Endothelial cell of umbilical vein (primary cell): ENCODE data around the gene SHISA5. TPM values are rescaled to one million over a fixed set of nuclear protein-coding genes. Genes with fewer than 3 reads are reported as not detected.

ENCODE experiments used
- BruUV-seq: library from RNA; stranded (reverse); fragments of 400-500 nt; replicated peaks from 2 replicates; lab custom pipeline; 2021; lab: Mats Ljungman, UMichigan
- CTCF ChIA-PET: fragments of 300-600, 350-600 bp; sonication (Branson Sonifier 250); formaldehyde crosslinking; loops from one replicate; lab custom pipeline; 2021; ENCODE audit warnings: antibody characterized with exemption, inconsistent platforms; lab: Charles Lee
- POLR2A ChIA-PET: fragments of 300-600, 350-600 bp; sonication (Branson Sonifier 250); formaldehyde crosslinking; loops from one replicate; lab custom pipeline; 2021; ENCODE audit warnings: antibody characterized with exemption, inconsistent platforms; lab: Charles Lee
- DNase-seq: peaks from one replicate; pipeline ENCODE4 v3.0.0-alpha.2; 2011; ENCODE audit warnings: low read depth, low spot score
- FAIRE-seq: peaks from 2 replicates; lab custom pipeline; 2011; peaks lifted over from hg19 to GRCh38; lab: Jason Lieb, UNC
- H2AFZ ChIP-seq: 2 replicates; pipeline ENCODE4 v1.6.0; 2012; ENCODE audit warnings: low read depth, low read length, control low read depth, inconsistent platforms
- H3K27ac ChIP-seq: 2 replicates; pipeline ENCODE4 v1.5.1; 2011; ENCODE audit warnings: low read depth, mild to moderate bottlenecking, control low read depth, low read length, moderate library complexity; ENCODE audit not compliant: insufficient read depth
- H3K27me3 ChIP-seq, 2 experiments: 2 replicates each; pipeline versions ENCODE4 v1.6.0 to v1.6.1; 2011; ENCODE audit warnings: low read length in 2 of 2, mixed read lengths in 1 of 2; ENCODE audit not compliant: control insufficient read depth in 2 of 2, insufficient read depth in 2 of 2
- H3K36me3 ChIP-seq, 2 experiments: 2 replicates in 1 of 2; 3 replicates in 1 of 2; pipeline ENCODE4 v1.5.1; 2011; ENCODE audit warnings: low read length in 2 of 2, mild to moderate bottlenecking in 1 of 2, moderate library complexity in 1 of 2; ENCODE audit not compliant: control insufficient read depth in 2 of 2, insufficient read depth in 2 of 2; ENCODE audit errors: extremely low read depth in 1 of 2
- H3K4me1 ChIP-seq: 3 replicates; pipeline ENCODE4 v1.5.1; 2011; ENCODE audit warnings: mild to moderate bottlenecking, low read length; ENCODE audit not compliant: control insufficient read depth, insufficient read depth; ENCODE audit errors: extremely low read depth
- H3K4me2 ChIP-seq: 2 replicates; pipeline ENCODE4 v1.6.1; 2011; ENCODE audit warnings: low read length, control low read depth, mixed read lengths; ENCODE audit not compliant: insufficient read depth
- H3K4me3 ChIP-seq, 3 experiments: fragments of 200-600 bp in 1 of 3; sonication (generic), shearing (Covaris generic) in 1 of 3; replicated peaks in 1 of 3; 2 replicates each; pipeline ENCODE4 v1.5.1; 2011 to 2016; ENCODE audit warnings: control low read depth in 3 of 3, low read length in 3 of 3, mild to moderate bottlenecking in 2 of 3, inconsistent platforms in 1 of 3, low read depth in 1 of 3, moderate library complexity in 1 of 3; ENCODE audit not compliant: insufficient read depth in 1 of 3
- H3K79me2 ChIP-seq: 2 replicates; pipeline ENCODE4 v1.6.0; 2012; ENCODE audit warnings: low read length, inconsistent platforms; ENCODE audit not compliant: control insufficient read depth, insufficient read depth
- H3K9ac ChIP-seq: replicated peaks from 2 replicates; pipeline ENCODE3; 2011; ENCODE audit warnings: low read length, control low read depth; ENCODE audit not compliant: insufficient read depth; ENCODE audit errors: extremely low read depth
- H3K9me1 ChIP-seq: replicated peaks from 3 replicates; pipeline ENCODE4 v1.6.0; 2011; ENCODE audit warnings: mild to moderate bottlenecking, low read length; ENCODE audit not compliant: control insufficient read depth, insufficient read depth; ENCODE audit errors: extremely low read depth
- H3K9me3 ChIP-seq: replicated peaks from 2 replicates; pipeline ENCODE4 v1.5.1; 2012; ENCODE audit warnings: low read length, inconsistent platforms; ENCODE audit not compliant: control insufficient read depth, insufficient read depth
- H4K20me1 ChIP-seq: replicated peaks from 2 replicates; pipeline ENCODE3; 2011; ENCODE audit warnings: mild to moderate bottlenecking, low read length; ENCODE audit not compliant: control insufficient read depth, insufficient read depth; ENCODE audit errors: extremely low read depth
- FOS ChIP-seq: IDR thresholded peaks from 2 replicates; pipeline ENCODE4 v1.6.1; 2011; ENCODE audit warnings: mild to moderate bottlenecking, low read length, moderate library complexity, borderline replicate concordance; ENCODE audit not compliant: insufficient read depth
- JUN ChIP-seq: IDR thresholded peaks from 2 replicates; pipeline ENCODE4 v1.6.1; 2011; ENCODE audit warnings: borderline replicate concordance, low read depth; ENCODE audit not compliant: insufficient read length, insufficient read depth
- MYC ChIP-seq: IDR thresholded peaks from one replicate; pipeline ENCODE4 v1.6.1; 2011; ENCODE audit warnings: mild to moderate bottlenecking, low read depth, low read length
- POLR2A ChIP-seq: IDR thresholded peaks from 2 replicates; pipeline ENCODE4 v1.6.1; 2012; ENCODE audit warnings: low read depth, mild to moderate bottlenecking, control low read depth, low read length
- POLR2AphosphoS5 ChIP-seq: IDR thresholded peaks from 2 replicates; pipeline ENCODE4 v1.6.1; 2012; ENCODE audit warnings: low read depth, mild to moderate bottlenecking, control low read depth, low read length, moderate library complexity; ENCODE audit not compliant: insufficient read depth
- dilution Hi-C: fragments of 300-500 bp; cut with MboI; formaldehyde crosslinking; loops from one replicate; pipeline ENCODE4 v1.15.0; 2019; ENCODE audit warnings: low sequenced_read_pairs; ENCODE audit not compliant: extremely low pct_ligation_motif_present
- intact Hi-C: fragments of 100-400 bp; cut with micrococcal nuclease; formaldehyde crosslinking; loops from one replicate; pipeline ENCODE4 v1.10.0; 2022
- polyA plus RNA-seq, 4 experiments: library from polyadenylated mRNA; depleted of rRNA in 3 of 4; stranded (reverse) in 3 of 4; unstranded in 1 of 4; fragments of >200 nt; gene quantifications; 2 replicates each; pipeline versions ENCODE4 v1.2.1 to v1.2.3, GENCODE V29; 2011 to 2012; ENCODE audit warnings: missing spikeins in 1 of 4
- total RNA-seq: library from RNA; stranded (reverse); gene quantifications from 2 replicates; pipeline ENCODE4 v1.2.3, GENCODE V29; 2021

Gene SHISA5
- total and polyA plus RNA-seq, 2 donors (not counting 3 experiments of a cell fraction or from before 2014, with no cell fraction given), result 205 to 320 TPM

GRCh38 chr3:48439820-48440589, 64.0 kb downstream of the SHISA5 start, which contains the start of the genes CCDC51 and TMA7:
Gene CCDC51, minus strand, starts transcription at chr3:48440119. Its CDS starts 4,991 bp downstream, at chr3:48435128.
Gene TMA7, plus strand, starts transcription at chr3:48440257. Its CDS starts 40 bp downstream, at chr3:48440297.
- peaks cover 26% of the 10 kb centered on the region for H3K79me2 ChIP-seq
- peaks cover 16% of the 10 kb centered on the region for H3K4me1 ChIP-seq
- dilution Hi-C loops, result no loop called here
- intact Hi-C loops, result loop anchor here (1.0 to 2.0 kb wide), 3 partner anchors 25 to 109 kb away; partner anchors contain the start of gene SHISA5
- peak within 1 kb of the TSS; percentile 79 for H3K27ac ChIP-seq
- H3K36me3 ChIP-seq, result peaks cover 8% of the 10 kb centered on the region in 2 experiments
- H3K4me2 ChIP-seq, result peak within 1 kb of the TSS; percentile 87
- H4K20me1 ChIP-seq, result no peaks in the 10 kb centered on the region
- POLR2A ChIA-PET, result interaction anchor here (0.7 to 1.1 kb wide), 2 partner anchors 11 to 39 kb away, joined by 4 to 5 read pairs; no protein-coding TSS in a partner anchor
- H3K9me1 ChIP-seq, result no peaks in the 10 kb centered on the region
- TF ChIP-seq POLR2A, result peak; percentile 75
- peak; percentile 77 for TF ChIP-seq POLR2AphosphoS5
- no peak for TF ChIP-seq JUN
- H3K9ac ChIP-seq, result peak within 1 kb of the TSS; percentile 89
- CTCF ChIA-PET, result interaction anchor here (0.8 to 2.3 kb wide), 12 partner anchors 8 to 246 kb away, joined by 3 to 35 read pairs (median 4); no protein-coding TSS in a partner anchor
- H2AFZ ChIP-seq, result peak within 1 kb of the TSS; percentile 99
- FAIRE-seq (peak; percentile 99), DNase-seq (peak; percentile 96)
- peak within 1 kb of the TSS; percentile 73 to 91 (median 77) for H3K4me3 ChIP-seq
- no peaks in the 10 kb centered on the region for H3K9me3 ChIP-seq
- H3K27me3 ChIP-seq, result no peaks in the 10 kb centered on the region
- TSS peak; percentile 72 for BruUV-seq

GRCh38 chr3:48437812-48438211, 66.2 kb downstream of the SHISA5 start:
- TF ChIP-seq FOS, result no peak
- TF ChIP-seq MYC, result no peak
- DNase-seq (no peak), FAIRE-seq (no peak)
- H3K4me1 ChIP-seq, result peaks cover 16% of the 10 kb centered on the region
- no peaks in the 10 kb centered on the region for H3K27me3 ChIP-seq
- no peak overlapping the region for H3K4me2 ChIP-seq
- H3K27ac ChIP-seq, result no peak overlapping the region
- intact Hi-C loops, result no loop called here
- dilution Hi-C loops, result no loop called here
- peaks cover 3 to 8% of the 10 kb centered on the region in 2 experiments for H3K36me3 ChIP-seq
- CTCF ChIA-PET, result interaction anchor here (2.7 to 10.4 kb wide), 5 partner anchors 34 to 243 kb away, joined by 91 to 723 read pairs (median 296); partner anchors contain the start of genes CAMP and ZNF589
- H4K20me1 ChIP-seq, result no peaks in the 10 kb centered on the region
- POLR2A ChIA-PET, result no interaction called here
- no peaks in the 10 kb centered on the region for H3K9me1 ChIP-seq
- H3K79me2 ChIP-seq, result peaks cover 26% of the 10 kb centered on the region
- H3K9ac ChIP-seq, result no peak overlapping the region
- no peak overlapping the region for H2AFZ ChIP-seq
- BruUV-seq, result no TSS peak
- H3K9me3 ChIP-seq, result no peaks in the 10 kb centered on the region
- no peak overlapping the region for H3K4me3 ChIP-seq
